H9 (cell line): ENCODE results near the gene FRAS1. TPM values are rescaled to one million over a fixed set of nuclear protein-coding genes. Genes with fewer than 3 reads are reported as not detected.

Source experiments
- DNase-seq: peaks from one replicate; pipeline ENCODE4 v3.0.0-alpha.2; 2017
- H2AFZ ChIP-seq: one replicate; pipeline ENCODE4 v1.6.1; 2013; ENCODE audit warnings: mild to moderate bottlenecking, low read length, control low read depth, moderate library complexity
- H2AK5ac ChIP-seq: 2 replicates; pipeline ENCODE4 v1.6.1; 2013; ENCODE audit warnings: low read length, control low read depth, mixed read lengths; ENCODE audit not compliant: insufficient read length
- H2BK120ac ChIP-seq: one replicate; pipeline ENCODE4 v1.6.1; 2013; ENCODE audit warnings: low read depth, mild to moderate bottlenecking, low read length, control low read depth, inconsistent platforms; ENCODE audit not compliant: poor library complexity, severe bottlenecking
- H2BK12ac ChIP-seq: 2 replicates; pipeline ENCODE4 v1.6.1; 2013; ENCODE audit warnings: low read length, control low read depth, mixed read lengths, low read depth; ENCODE audit not compliant: insufficient read length
- H2BK15ac ChIP-seq: 2 replicates; pipeline ENCODE4 v1.6.1; 2013; ENCODE audit warnings: low read depth, low read length, control low read depth
- H2BK20ac ChIP-seq: one replicate; pipeline ENCODE4 v1.6.1; 2013; ENCODE audit warnings: low read depth, mild to moderate bottlenecking, low read length, control low read depth, inconsistent platforms; ENCODE audit not compliant: poor library complexity, severe bottlenecking
- H2BK5ac ChIP-seq: 2 replicates; pipeline ENCODE4 v1.6.1; 2013; ENCODE audit warnings: low read length, control low read depth, mixed read lengths; ENCODE audit not compliant: insufficient read length
- H3K14ac ChIP-seq: 2 replicates; pipeline ENCODE4 v1.6.1; 2013; ENCODE audit warnings: low read length, control low read depth; ENCODE audit not compliant: insufficient read depth
- H3K18ac ChIP-seq: 2 replicates; pipeline ENCODE4 v1.6.1; 2013; ENCODE audit warnings: low read depth, mild to moderate bottlenecking, mixed read lengths, low read length, control low read depth; ENCODE audit not compliant: insufficient read length
- H3K23ac ChIP-seq: 2 replicates; pipeline ENCODE4 v1.6.1; 2013; ENCODE audit warnings: low read length, control low read depth, mixed read lengths, low read depth; ENCODE audit not compliant: insufficient read length
- H3K23me2 ChIP-seq: 2 replicates; pipeline ENCODE4 v1.6.1; 2013; ENCODE audit warnings: low read depth, mild to moderate bottlenecking, mixed read lengths, low read length, control low read depth; ENCODE audit not compliant: insufficient read length, poor library complexity, severe bottlenecking
- H3K27ac ChIP-seq: 2 replicates; pipeline ENCODE4 v1.5.1; 2013; ENCODE audit warnings: low read length, control low read depth, mixed read lengths, low read depth; ENCODE audit not compliant: insufficient read length
- H3K27me3 ChIP-seq: 2 replicates; pipeline ENCODE4 v1.6.1; 2013; ENCODE audit warnings: low read length, control low read depth, inconsistent platforms; ENCODE audit not compliant: insufficient read depth
- H3K4ac ChIP-seq: 2 replicates; pipeline ENCODE4 v1.6.1; 2013; ENCODE audit warnings: low read depth, mild to moderate bottlenecking, control low read depth, inconsistent platforms, low read length, moderate library complexity
- H3K4me1 ChIP-seq: 2 replicates; pipeline ENCODE4 v1.6.1; 2013; ENCODE audit warnings: low read length, control low read depth, inconsistent platforms; ENCODE audit not compliant: insufficient read depth
- H3K4me2 ChIP-seq: 2 replicates; pipeline ENCODE4 v1.6.1; 2013; ENCODE audit warnings: low read length, control low read depth, mixed read lengths; ENCODE audit not compliant: insufficient read length, insufficient read depth
- H3K56ac ChIP-seq: 2 replicates; pipeline ENCODE4 v1.6.1; 2013; ENCODE audit warnings: low read depth, mild to moderate bottlenecking, mixed read lengths, low read length, control low read depth; ENCODE audit not compliant: insufficient read length
- H3K79me1 ChIP-seq: 2 replicates; pipeline ENCODE4 v1.6.1; 2013; ENCODE audit warnings: low read depth, mild to moderate bottlenecking, moderate library complexity, low read length, control low read depth, inconsistent platforms; ENCODE audit not compliant: insufficient read depth, poor library complexity, severe bottlenecking
- H3K79me2 ChIP-seq: 2 replicates; pipeline ENCODE4 v1.6.1; 2013; ENCODE audit warnings: low read length, control low read depth, inconsistent platforms; ENCODE audit not compliant: insufficient read depth
- H3K9ac ChIP-seq: 2 replicates; pipeline ENCODE4 v1.6.1; 2013; ENCODE audit warnings: low read length, control low read depth, mixed read lengths; ENCODE audit not compliant: insufficient read length; ENCODE audit errors: extremely low read depth
- H3K9me3 ChIP-seq: one replicate; pipeline ENCODE4 v1.6.1; 2013; ENCODE audit warnings: low read depth, low read length, inconsistent platforms; ENCODE audit not compliant: control insufficient read depth
- H3T11ph ChIP-seq: one replicate; pipeline ENCODE4 v1.6.1; 2013; ENCODE audit warnings: mild to moderate bottlenecking, low read length, control low read depth, inconsistent platforms
- H4K20me1 ChIP-seq: one replicate; pipeline ENCODE4 v1.6.1; 2013; ENCODE audit not compliant: control insufficient read depth, insufficient read length, insufficient read depth
- H4K5ac ChIP-seq: 2 replicates; pipeline ENCODE4 v1.6.1; 2013; ENCODE audit warnings: low read depth, mild to moderate bottlenecking, mixed read lengths, low read length, control low read depth; ENCODE audit not compliant: insufficient read length
- H4K8ac ChIP-seq: replicated peaks from 2 replicates; pipeline ENCODE4 v1.6.1; 2013; ENCODE audit warnings: low read length, control low read depth, mixed read lengths, low read depth; ENCODE audit not compliant: insufficient read length
- H4K91ac ChIP-seq: 2 replicates; pipeline ENCODE4 v1.6.1; 2013; ENCODE audit warnings: low read depth, mild to moderate bottlenecking, moderate library complexity, mixed read lengths, low read length, control low read depth; ENCODE audit not compliant: insufficient read length
- H3K27ac Mint-ChIP-seq, 3 experiments: 2 replicates in 2 of 3; 3 replicates in 1 of 3; pipeline ENCODE4 v1.8.0; 2020 to 2021; ENCODE audit warnings: mixed read lengths in 3 of 3, mild to moderate bottlenecking in 1 of 3, moderate library complexity in 1 of 3
- H3K27me3 Mint-ChIP-seq: 2 replicates; pipeline ENCODE4 v1.8.0; 2021; ENCODE audit warnings: low read depth, mild to moderate bottlenecking, moderate library complexity, mixed read lengths
- H3K36me3 Mint-ChIP-seq, 3 experiments: 2 replicates in 2 of 3; 3 replicates in 1 of 3; pipeline ENCODE4 v1.8.0; 2020 to 2021; ENCODE audit warnings: low read depth in 3 of 3, mixed read lengths in 3 of 3; ENCODE audit not compliant: insufficient read depth in 1 of 3
- H3K4me1 Mint-ChIP-seq, 2 experiments: 2 replicates each; pipeline ENCODE4 v1.8.0; 2020; ENCODE audit warnings: mixed read lengths in 2 of 2
- H3K4me3 Mint-ChIP-seq, 2 experiments: 2 replicates in 1 of 2; 3 replicates in 1 of 2; pipeline ENCODE4 v1.8.0; 2020 to 2021; ENCODE audit warnings: mild to moderate bottlenecking in 2 of 2, mixed read lengths in 2 of 2, moderate library complexity in 1 of 2
- H3K9me3 Mint-ChIP-seq, 2 experiments: 2 replicates in 1 of 2; 3 replicates in 1 of 2; pipeline ENCODE4 v1.8.0; 2020; ENCODE audit warnings: mild to moderate bottlenecking in 2 of 2, mixed read lengths in 2 of 2, moderate library complexity in 1 of 2
- CTCF ChIP-seq: fragments of 200-600 bp; sonication (generic); conservative IDR thresholded peaks from 3 replicates; pipeline ENCODE4 v1.8.0; 2021; ENCODE audit warnings: antibody characterized with exemption, mild to moderate bottlenecking
- total RNA-seq: library from RNA; stranded (reverse); gene quantifications from 2 replicates; pipeline ENCODE4 v1.2.1, GENCODE V29; 2021

The FRAS1 gene
- total RNA-seq, 1 experiment from 2014 or later, result 58.5 TPM

GRCh38 chr4:78100060-78100459, 42.9 kb downstream of the FRAS1 start:
- Mint-ChIP-seq H3K4me1 (peaks cover 6 to 7% of the 10 kb centered on the region in 2 experiments), H3K27me3 (no peaks in the 10 kb centered on the region), H3K36me3 (peaks cover 40 to 72% (median 61%) of the 10 kb centered on the region in 3 experiments), H3K9me3 (peaks cover 35 to 40% of the 10 kb centered on the region in 2 experiments), H3K4me3 (no peak overlapping the region), H3K27ac (peak overlapping the region in 2 of 3 experiments; percentile 29 to 97; a peak in 4 of 7 replicates)
- no peak overlapping the region for H2AK5ac ChIP-seq
- no peaks in the 10 kb centered on the region for H4K20me1 ChIP-seq
- no peaks in the 10 kb centered on the region; the same call in 1 of the 2 replicates for H3K4me1 ChIP-seq
- H3K56ac ChIP-seq, result no peak overlapping the region
- H3K79me1 ChIP-seq, result peaks cover 2% of the 10 kb centered on the region
- no peak for TF ChIP-seq CTCF
- no peak overlapping the region for H4K8ac ChIP-seq
- no peak overlapping the region for H2BK120ac ChIP-seq
- no peak overlapping the region for H3K4ac ChIP-seq
- no peaks in the 10 kb centered on the region for H3K27me3 ChIP-seq
- no peak overlapping the region for H3K4me2 ChIP-seq
- H3K9me3 ChIP-seq, result no peaks in the 10 kb centered on the region
- no peak overlapping the region for H4K91ac ChIP-seq
- H2AFZ ChIP-seq, result no peak overlapping the region
- H3K79me2 ChIP-seq, result no peaks in the 10 kb centered on the region
- H2BK15ac ChIP-seq, result no peak overlapping the region
- H3K23ac ChIP-seq, result no peak overlapping the region
- H2BK20ac ChIP-seq, result no peak overlapping the region
- H4K5ac ChIP-seq, result no peak overlapping the region
- no peak overlapping the region for H3K18ac ChIP-seq
- H3K14ac ChIP-seq, result no peak overlapping the region
- no peaks in the 10 kb centered on the region for H3K23me2 ChIP-seq
- DNase-seq, result no peak
- no peak overlapping the region for H3K27ac ChIP-seq
- no peak overlapping the region for H3T11ph ChIP-seq
- no peak overlapping the region for H2BK5ac ChIP-seq
- H3K9ac ChIP-seq, result no peak overlapping the region
- H2BK12ac ChIP-seq, result no peak overlapping the region
